SK-N-MC (cell line): ENCODE results near the gene CEMP1.
A peak's percentile ranks its signal among the peaks of the same experiment; 100 is the strongest.

ENCODE experiments used
- EZH2 ChIP-seq: fragments of 200-600 bp; sonication (generic); IDR thresholded peaks from one replicate; pipeline ENCODE4 v1.6.1; 2017; ENCODE audit warnings: antibody characterized with exemption
- FOXP2 ChIP-seq: optimal IDR thresholded peaks from 2 replicates; pipeline ENCODE3; 2011; ENCODE audit warnings: mild to moderate bottlenecking, moderate library complexity; ENCODE audit not compliant: insufficient read depth; ENCODE audit errors: extremely low read length, control extremely low read depth
- POLR2AphosphoS5 ChIP-seq: IDR thresholded peaks from 2 replicates; pipeline ENCODE4 v1.6.1; 2012; ENCODE audit warnings: mild to moderate bottlenecking, low read depth, low read length, borderline replicate concordance

GRCh38 chr16:2513405-2514332 lies 17.5 kb downstream of the CEMP1 start, which contains the start of gene ATP6V0C:
- TF ChIP-seq POLR2AphosphoS5 (peak; percentile 78), EZH2 (no peak), FOXP2 (peak; percentile 21)
